Activated T-helper 9 cell treated with anti-CD3 and anti-CD28 coated beads, Interleukin-2, amount 50 U/mL, for 16 hours (primary cell): ENCODE data around the gene SCEL.
"Not testable (repeated sequence)": the region's sequence is repeated elsewhere in the genome, so short reads cannot be mapped to it uniquely, and the experiment has no call there.

Experiments used
- DNase-seq: peaks from one replicate; pipeline ENCODE4 v3.0.0-alpha.2; 2020; ENCODE audit warnings: low read depth

The SCEL gene, protein sequence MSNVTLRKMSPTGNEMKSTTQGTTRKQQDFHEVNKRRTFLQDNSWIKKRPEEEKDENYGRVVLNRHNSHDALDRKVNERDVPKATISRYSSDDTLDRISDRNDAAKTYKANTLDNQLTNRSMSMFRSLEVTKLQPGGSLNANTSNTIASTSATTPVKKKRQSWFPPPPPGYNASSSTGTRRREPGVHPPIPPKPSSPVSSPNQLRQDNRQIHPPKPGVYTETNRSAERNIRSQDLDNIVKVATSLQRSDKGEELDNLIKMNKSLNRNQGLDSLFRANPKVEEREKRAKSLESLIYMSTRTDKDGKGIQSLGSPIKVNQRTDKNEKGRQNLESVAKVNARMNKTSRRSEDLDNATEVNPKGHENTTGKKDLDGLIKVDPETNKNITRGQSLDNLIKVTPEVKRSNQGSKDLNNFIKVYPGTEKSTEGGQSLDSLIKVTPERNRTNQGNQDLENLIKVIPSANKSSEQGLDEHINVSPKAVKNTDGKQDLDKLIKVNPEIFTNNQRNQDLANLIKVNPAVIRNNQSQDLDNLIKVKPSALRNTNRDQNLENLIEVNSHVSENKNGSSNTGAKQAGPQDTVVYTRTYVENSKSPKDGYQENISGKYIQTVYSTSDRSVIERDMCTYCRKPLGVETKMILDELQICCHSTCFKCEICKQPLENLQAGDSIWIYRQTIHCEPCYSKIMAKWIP

DNA sequence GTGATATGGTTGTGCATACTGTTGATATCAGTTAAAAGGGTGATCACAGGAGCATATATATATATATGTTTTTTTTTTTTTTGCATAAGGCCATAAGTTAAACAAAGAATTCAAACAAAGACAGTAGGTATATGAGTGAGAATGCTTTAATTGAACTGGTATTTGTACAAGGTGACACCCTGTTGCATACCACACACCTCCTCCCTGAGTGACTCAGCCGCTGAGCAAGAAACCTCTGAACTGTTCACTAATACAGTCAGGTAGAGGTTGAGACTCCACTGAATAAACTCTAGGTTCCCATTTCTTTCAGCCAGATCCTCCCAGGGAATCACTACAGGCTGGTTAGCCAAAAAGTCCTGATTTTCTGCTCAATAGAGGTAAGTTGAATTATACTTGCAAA, at the start of gene SCEL:
Gene SCEL, plus strand, starts transcription at position 259 of the 400 bp plus-strand sequence. CDS start 20,170 bp downstream, outside the sequence.
- DNase-seq: no peak

DNA sequence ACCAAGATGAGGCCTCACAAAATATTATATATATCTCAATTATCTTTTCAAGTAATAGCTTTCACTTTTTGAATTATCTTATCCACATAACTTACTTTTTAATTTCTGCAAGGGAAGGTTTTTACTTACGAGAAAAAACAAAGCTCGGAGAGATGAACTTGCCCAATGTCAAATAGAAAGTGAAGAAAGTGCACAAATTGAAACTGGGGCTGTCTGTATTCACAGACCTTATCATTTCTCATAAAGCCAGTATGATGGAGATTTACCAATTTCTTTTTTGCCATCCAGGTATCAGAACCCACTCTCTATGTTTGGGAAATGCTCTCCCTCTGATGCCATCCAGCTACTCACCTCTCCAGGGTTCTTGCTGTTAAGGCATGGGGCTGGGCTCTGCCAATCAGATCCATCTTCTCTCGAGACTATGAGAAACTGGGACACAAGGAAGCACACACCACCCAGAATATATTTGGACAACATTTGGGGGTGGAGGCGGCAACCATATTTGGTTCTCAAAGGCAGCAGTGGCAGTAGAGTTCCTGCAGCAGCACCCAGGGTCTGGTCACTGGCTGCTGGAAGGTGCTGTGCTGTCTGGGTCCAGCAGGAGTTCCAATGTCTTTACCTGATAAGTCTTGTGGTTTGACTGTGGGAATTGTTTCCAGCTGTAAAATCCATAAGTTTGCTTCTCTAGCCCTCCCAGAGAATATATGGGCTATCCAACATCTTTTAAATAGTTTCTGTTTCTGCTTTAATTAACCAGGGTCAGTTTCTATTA, 45.8 kb upstream of the SCEL start:
- no peak for DNase-seq

DNA sequence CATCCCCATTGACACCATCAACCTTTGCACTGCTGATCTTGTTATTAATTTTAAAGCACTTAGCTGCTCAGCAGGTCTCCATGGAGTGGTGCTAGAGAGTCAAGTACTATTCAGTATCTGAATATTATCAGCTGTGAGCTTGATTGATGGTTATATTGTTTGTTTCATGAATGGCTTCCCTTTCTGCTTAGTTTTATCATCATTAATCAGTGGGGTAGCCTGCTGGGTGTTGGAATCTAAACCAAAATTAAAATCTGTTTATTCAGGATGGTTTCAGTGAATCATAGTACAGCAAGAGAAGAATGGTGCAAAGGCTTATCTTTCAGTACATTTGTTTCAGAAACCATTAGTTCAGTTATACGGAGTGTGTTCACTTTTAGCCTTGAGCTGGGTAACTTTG, 42.5 kb upstream of the SCEL start:
- DNase-seq: no peak

DNA sequence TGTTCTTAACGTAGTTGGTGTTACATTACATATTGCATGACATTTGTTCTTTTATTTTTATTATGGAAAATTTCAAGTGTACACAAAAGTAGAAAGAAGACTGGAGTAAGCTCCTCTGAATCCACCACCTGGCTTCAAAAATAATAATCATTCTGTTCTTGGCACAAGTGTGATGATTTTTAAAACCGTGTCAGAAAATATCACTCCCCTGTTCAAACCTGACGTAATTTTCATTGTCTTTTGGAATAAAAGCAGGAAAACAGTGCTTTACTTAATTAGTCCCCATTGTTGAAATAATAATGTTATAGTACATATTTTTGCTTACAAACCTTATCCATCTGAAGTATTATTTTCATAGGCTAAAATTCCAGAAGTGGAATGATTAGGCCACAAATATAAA, 41.3 kb upstream of the SCEL start:
- no peak for DNase-seq

DNA sequence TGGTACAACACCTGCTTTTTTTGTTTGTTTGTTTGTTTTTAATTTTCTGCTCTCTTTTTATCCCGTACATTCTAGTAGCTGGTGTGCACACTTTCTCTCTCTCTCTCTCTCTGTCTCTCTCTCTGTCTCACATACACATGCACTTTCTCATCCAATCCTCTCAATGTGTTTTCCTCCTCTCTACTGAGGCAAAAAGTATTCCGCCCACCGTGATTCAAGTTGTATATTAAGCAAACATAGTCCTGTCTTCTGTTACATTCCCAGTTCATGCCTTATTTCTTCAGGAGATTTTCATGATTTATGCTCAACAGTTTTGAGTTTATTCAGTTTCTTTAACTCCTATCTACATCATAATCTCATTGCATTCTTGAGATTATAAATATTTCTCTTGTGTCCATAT, 38.2 kb upstream of the SCEL start:
- DNase-seq: no peak

DNA sequence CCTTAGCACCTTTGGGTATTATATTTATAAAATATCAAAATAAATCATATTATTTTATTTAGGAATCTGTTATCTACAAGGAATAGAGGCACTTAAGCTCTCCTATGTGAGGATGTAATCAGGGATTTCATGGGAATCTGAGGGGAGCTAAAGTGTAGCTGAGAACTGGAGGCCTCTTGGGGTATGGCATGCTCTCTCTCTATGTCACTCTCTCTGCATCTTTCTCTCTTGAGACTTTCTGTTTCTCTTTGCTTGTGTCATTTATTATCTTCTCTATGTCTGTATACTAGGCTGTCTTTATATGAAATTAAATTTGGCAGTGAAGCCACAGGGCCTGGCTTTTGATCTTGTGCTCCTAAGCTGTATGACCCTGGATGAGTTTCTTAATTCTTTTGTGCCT, 37.7 kb upstream of the SCEL start:
- DNase-seq: no peak

DNA sequence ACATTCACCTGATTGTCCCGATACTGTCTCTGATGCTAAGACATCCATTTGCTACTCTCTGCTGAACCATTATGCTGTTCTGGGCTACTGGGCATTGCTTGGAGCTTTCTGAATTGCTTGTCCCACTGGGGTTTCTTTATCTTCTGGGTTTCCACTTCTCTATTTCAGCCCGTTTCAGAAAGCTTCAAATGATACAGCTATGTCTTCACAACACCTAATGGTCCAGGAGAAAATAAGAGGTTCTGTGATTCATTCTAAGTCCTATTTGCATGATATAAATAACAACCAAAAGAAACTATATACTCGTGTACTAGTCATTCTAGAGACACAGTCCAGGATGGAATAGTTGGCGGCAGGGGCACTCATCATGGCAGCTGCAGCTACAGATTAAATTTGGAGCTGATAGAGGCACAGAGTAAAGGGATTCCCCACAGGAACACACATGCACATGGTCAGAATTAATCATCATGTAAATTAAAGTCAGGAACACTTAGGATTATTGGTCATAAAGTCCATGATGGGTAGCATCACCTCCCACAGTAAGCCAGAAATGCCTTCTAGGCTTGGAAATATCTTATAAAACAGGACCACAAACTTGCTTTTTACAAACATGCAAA, 33.3 kb upstream of the SCEL start:
- no peak for DNase-seq

DNA sequence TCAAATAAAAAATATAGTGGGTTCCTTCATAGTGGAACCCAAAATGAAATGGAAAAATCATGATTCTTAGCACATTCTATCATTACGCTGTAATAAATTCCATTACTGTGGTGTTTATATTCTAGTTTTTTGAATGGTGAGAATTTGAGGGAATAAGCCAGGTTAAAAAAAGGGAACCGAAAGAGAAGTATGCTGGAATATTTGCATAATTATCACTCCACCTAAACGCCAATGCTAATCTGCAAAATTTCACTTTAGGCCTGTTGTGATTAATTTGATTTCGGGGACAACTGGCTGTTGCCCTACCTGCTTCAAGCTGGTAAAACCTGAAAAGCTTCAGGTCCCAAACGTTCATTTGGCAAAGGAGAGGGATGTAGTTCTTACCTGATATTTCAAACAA, 32.1 kb upstream of the SCEL start:
- no peak for DNase-seq

DNA sequence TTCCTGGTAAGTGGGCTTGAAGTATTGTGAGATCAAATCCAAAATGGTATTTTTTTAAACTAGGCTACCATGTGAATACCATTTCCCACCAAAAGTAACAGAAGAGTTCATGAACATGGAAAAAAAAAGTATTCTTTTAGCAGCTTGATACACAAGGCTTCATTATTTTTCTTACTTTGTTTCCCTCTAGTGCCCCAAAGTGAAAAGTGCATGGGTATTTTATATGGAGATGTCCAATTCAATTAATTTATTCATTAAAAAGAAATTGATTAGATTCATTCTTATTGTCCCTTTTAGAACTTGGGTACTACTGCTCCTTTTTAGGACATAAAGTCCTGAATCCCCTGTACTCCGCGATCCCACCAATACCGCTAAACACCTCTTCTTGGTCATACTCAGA, 28.6 kb upstream of the SCEL start:
- DNase-seq: no peak

DNA sequence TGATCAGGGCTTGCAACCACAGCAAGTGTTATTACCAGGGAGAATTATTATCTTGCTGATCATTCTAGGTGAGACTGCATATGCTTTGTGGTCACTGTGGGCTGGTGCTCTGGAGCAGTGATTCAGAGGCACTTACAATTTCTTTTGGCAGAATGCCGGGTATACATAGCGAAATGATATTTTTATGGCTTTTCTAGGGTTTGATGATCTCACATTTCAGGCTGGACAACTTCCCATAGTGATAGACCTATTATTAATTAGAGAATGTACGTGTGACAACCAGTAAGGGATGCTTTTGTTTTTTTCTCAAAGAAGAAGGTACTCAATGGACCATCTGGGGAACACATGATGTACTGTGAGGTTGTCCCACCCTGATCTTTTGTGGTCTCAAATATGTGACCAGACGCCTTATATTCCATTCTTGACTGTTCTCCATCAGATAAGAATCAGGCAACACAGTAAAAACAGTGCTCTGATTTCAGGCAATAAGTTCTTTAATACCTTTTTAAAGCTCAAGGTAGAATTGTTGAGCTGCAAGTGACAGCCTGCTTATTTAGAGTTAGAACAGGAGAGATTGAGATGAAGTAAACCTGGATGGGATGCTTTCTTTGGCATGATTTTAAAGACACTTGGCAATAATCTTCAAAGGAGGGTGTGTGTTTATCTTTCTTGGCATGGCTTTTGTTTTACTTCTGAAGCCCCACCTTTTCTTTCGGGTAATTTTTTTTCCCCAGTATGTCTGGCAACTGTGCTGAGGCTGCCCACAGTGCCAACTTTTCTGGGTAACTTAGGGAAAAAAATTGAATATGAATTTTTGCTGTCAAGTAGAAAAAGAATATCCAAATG, 27.4 kb upstream of the SCEL start:
- no peak for DNase-seq

DNA sequence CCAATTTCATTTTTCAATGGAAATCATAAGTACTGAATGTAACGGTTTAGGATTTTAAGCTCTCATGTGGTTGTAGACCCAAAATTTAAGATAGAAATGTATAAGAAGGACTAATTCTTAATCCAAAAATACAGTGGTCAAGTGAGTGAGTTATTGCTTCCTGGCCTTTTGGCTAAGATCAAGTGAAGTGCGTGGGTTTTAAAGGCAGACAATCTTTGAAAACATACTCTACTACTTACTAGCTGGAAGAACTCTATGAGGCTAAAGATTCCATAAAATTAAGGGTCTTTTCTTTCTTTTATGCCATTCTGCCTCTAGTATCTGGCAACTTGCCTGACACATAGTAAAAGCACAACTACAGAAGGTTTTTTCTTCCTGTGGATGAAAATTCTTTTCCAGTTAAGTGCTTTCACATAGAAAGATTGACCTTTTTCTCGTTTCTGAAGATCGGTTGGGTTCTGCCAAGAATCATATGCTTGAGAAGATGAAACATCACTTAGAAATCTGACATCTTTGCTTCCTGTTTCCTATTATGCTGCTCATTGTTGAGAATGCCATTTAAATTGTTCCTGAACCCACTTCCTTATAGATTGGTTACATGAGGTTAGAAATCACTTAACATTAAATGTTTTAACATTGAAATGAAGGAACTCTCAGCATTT, 26.4 kb upstream of the SCEL start:
- DNase-seq: no peak

DNA sequence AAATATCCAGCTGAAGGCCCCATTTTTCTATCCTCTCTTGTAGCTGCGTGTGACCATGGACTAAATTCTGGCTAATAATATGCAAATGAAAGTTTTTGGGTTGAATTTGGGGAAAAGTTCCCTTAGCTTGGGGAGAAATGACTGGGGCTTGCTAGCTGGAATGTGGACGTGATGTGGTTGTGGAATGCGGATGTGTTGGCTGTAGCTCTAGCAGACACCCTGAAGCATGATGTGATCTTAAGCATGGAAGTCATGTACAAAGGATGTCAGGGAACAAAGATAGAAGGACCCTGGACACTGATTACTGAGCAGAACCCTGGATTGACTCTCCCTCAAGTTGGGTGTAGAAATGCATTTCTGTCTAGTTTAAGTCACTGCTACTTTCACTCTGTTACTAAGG, 25.4 kb upstream of the SCEL start:
- DNase-seq: no peak

DNA sequence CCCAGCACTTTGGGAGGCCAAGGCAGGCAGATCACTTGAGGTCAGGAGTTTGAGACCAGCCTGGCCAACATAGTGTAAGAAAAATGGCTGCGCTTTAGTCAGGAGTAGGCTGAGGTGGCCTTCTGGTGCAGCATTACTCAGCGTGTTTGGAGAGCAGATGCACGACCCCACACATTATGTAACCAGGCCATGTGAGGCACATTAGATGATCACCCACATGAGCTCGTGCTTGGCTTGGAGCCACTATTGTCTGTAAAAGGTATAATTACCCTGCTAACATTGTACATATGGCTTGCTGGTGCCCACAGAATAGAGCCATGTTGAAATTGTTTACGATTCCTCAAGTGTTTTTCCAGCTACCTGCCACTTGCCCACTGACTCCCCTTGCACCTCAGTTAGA, 24.0 kb upstream of the SCEL start:
- no peak for DNase-seq

DNA sequence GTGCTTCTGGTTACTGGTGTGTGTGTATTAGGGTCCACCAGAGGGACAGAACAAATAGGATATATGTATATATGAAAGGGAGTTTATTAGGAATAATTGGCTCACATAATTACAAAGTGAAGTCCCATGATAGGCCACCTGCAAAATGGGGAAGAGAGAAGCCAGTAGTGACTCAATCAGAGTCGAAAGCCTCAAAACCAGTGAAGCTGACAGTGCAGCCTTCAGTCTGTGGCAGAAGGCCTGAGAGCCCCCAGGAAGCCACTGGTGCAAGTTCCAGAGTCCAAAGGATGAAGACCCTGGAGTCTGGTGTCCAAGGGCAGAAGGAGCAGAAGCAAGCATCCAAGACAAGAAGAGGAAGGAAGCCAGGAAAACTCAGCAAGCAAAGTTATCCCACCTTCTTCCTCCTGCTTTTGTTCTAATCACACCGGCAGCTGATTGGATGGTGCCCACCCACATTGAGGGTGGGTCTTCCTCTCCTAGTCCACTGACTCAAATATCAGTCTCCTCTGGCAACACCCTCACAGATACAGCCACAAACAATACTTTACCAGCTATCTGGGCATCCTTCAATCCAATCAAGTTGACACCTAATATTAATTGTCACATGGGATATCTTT, 21.7 kb upstream of the SCEL start:
- no peak for DNase-seq

DNA sequence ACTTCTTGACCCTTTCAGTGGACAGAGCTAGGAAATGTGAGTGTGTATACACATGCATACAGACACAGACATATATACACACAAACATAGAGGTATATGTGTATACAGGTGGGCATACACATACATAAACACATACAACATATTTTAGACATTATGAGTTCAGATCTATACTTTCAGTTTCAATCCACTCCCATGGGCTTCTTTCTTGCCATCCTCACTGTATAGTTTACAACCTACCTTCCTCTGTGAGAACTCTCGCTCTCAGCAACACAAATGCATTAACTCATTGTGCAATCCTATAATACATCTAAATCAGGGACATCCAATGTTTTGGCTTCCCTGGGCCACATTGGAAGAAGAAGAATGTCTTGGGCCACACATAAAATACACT, 21.2 kb upstream of the SCEL start:
- no peak for DNase-seq

DNA sequence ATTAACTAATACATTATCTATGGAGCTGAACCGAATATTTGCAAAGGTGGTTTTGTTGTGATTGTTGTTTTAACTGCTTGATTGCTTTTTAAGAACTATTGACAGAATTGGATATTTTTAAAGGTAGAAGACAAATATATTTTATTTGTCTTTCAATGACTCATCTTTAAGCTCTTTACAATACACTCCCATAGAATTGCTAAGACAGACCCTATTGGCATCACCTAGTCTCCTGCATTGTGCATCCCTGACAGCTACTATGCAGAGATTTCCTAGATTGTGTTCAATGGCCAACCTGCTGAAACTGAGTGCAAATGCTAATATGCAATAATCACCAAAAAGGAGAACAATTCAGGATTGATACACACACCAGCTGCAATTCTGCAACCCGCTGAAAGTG, 19.7 kb upstream of the SCEL start:
- DNase-seq: no peak

DNA sequence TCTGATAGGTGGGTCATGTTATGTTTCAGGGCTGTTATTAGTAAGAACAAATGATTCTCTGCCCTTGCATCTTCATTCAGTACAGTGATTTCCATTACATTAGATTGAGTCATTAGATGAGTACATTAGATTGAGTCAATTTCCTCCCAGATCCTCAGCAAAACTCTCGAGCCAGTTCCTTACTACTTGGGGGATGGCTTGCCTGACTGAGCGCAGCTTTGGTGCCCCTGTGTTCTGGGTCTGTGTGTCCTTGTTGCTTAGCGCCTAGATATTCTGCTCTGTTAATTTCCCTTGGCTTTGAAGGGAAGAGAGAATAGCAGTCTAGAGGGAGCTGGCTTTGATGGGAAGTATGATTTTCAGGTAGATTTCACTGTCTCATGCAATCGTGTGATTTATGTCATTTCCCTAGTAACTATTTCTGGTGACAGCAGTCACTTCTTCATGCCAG, 19.1 kb upstream of the SCEL start:
- no peak for DNase-seq

DNA sequence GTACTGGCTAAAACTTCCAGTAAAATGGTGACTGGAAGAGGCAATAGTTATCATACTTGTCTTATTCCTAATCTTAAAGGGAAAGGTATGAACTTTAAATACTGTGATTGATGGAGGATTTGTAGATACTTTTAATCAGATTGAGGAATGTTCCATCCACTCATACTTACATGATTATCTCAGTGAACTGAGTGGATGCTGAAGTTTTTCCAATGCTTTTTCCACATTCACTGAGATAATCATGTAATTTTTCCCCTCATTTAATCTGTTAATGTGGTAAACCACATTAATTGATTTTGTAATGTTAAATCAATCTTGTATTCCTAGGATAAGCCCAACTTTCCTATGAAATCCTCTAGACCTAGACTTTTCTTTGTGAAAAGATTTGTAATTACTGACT, 17.2 kb upstream of the SCEL start:
- no peak for DNase-seq

DNA sequence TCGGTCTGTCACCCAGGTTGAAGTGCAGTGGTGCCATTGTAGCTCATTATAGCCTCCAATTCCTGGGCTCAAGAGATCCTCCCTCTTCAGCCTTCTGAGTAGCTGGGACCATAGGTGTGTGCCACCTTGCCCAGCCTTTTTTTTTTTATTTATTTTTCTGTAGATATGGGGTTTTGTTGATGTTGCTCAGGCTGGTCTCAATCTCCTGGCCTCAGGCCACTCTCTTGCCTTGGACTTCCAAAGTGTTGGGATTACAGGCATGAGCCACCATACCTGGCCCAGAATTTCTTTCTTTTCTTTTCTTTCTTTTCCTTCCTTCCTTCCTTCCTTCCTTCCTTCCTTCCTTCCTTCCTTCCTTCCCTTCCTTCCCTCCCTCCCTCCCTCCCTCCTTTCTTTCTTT, 16.1 kb upstream of the SCEL start:
- DNase-seq: not testable (repeated sequence)

DNA sequence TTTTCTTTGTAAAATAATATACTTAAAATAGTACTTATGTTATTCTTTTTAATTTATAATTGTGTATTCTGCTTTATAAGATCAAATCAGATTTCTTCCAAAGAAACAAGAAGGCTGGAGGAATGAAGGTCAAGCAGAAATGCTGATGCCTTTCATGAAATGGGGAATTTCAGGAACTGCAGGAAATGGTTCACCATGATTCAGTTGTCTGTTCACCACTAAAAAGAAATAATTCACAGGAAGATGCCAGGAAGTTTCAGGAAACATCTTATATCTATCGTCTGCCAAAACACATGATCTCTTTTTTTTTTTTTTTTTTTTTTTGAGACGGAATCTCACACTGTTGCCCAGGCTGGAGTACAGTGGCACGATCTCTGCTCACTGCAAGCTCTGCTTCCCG, 15.7 kb upstream of the SCEL start:
- no peak for DNase-seq

DNA sequence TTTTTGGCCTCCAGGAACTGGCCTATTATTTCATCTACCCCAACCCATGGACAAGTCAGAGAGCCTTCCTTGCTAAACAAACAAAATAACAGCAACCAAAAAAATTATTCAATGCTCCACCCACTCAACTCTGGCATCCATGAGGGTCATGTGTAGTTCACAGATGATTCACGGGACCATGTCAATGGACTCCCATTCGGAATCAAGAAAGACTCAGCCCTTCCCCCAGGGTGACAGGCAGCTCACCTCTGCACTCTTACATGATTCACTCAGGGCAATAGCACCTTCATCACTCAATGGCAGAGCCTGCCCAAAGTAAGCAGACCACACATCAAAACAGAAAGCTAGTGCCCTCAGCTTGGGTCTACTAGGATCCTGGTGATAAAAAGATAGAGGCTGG, 14.3 kb upstream of the SCEL start:
- no peak for DNase-seq
